Inflammatory macrophage treated with lipopolysaccharide for 1 hour (primary cell): ENCODE results near the gene FAF2.

Source experiments
- DNase-seq, 2 donors: peaks; one replicate each; pipeline ENCODE4 v3.0.0-alpha.2; 2020 to 2022

The FAF2 gene

GRCh38 chr5:176513788-176514187 is 65.6 kb downstream of the FAF2 start:
- no peak for DNase-seq

GRCh38 chr5:176514244-176514950 is 66.2 kb downstream of the FAF2 start:
- DNase-seq, result no peak

GRCh38 chr5:176515396-176515795 is 67.2 kb downstream of the FAF2 start:
- DNase-seq, result no peak

GRCh38 chr5:176517053-176517661 is 69.0 kb downstream of the FAF2 start:
- no peak for DNase-seq

- DNase-seq, result no peak
Observed at GRCh38 chr5:176519810-176520720, 71.9 kb downstream of the FAF2 start.

- no peak for DNase-seq
Observed at GRCh38 chr5:176521286-176521685, 73.1 kb downstream of the FAF2 start.

- no peak for DNase-seq
Observed at GRCh38 chr5:176521699-176522263, 73.6 kb downstream of the FAF2 start.

- DNase-seq, result no peak
Observed at GRCh38 chr5:176524138-176524537, 76.0 kb downstream of the FAF2 start.

- DNase-seq, result no peak
Observed at GRCh38 chr5:176524987-176525386, 76.8 kb downstream of the FAF2 start.

- no peak for DNase-seq
Observed at GRCh38 chr5:176525677-176526076, 77.5 kb downstream of the FAF2 start.

- no peak for DNase-seq
Observed at GRCh38 chr5:176526462-176526861, 78.3 kb downstream of the FAF2 start.

- no peak for DNase-seq
Observed at GRCh38 chr5:176527246-176528222, 79.3 kb downstream of the FAF2 start.

- no peak for DNase-seq
Observed at GRCh38 chr5:176528301-176528700, 80.1 kb downstream of the FAF2 start.

GRCh38 chr5:176528761-176529115 is 80.6 kb downstream of the FAF2 start:
- no peak for DNase-seq

GRCh38 chr5:176529116-176529740 is 81.0 kb downstream of the FAF2 start:
- DNase-seq, result no peak

GRCh38 chr5:176529741-176530141 is 81.6 kb downstream of the FAF2 start:
- DNase-seq, result no peak

- DNase-seq, result no peak
Observed at GRCh38 chr5:176530393-176530982, 82.3 kb downstream of the FAF2 start.

- no peak for DNase-seq
Observed at GRCh38 chr5:176530983-176531901, 83.1 kb downstream of the FAF2 start.

- DNase-seq, result no peak
Observed at GRCh38 chr5:176531902-176532493, 83.8 kb downstream of the FAF2 start.

- no peak for DNase-seq
Observed at GRCh38 chr5:176532795-176533194, 84.6 kb downstream of the FAF2 start.
